Ascending aorta (tissue), 2 donors: ENCODE measurements around the gene RHOU. TPM values are rescaled to one million over a fixed set of nuclear protein-coding genes. Genes with fewer than 3 reads are reported as not detected.

Experiments used
- DNase-seq, 2 donors: peaks; one replicate each; pipeline ENCODE4 v3.0.0-alpha.2; 2019; ENCODE audit warnings: low spot score in 2 of 2
- H3K27ac ChIP-seq, 2 donors: fragments of 200-600 bp; sonication (generic); one replicate each; pipeline ENCODE4 v1.5.1; 2016 to 2017; ENCODE audit warnings: mild to moderate bottlenecking in 1 of 2
- H3K27me3 ChIP-seq: fragments of 200-600 bp; sonication (generic); one replicate; pipeline ENCODE4 v1.5.1; 2017
- H3K36me3 ChIP-seq, 2 donors: fragments of 200-600 bp; sonication (generic); one replicate each; pipeline ENCODE4 v1.5.1; 2016
- H3K4me1 ChIP-seq, 2 donors: fragments of 200-600 bp; sonication (generic); one replicate each; pipeline ENCODE4 v1.5.1; 2016 to 2017; ENCODE audit warnings: mild to moderate bottlenecking in 1 of 2
- H3K4me3 ChIP-seq, 2 donors: fragments of 200-600 bp; sonication (generic); one replicate each; pipeline ENCODE4 v1.5.1; 2016 to 2017; ENCODE audit warnings: mild to moderate bottlenecking in 1 of 2
- H3K9me3 ChIP-seq, 2 donors: fragments of 200-600 bp; sonication (generic); one replicate each; pipeline ENCODE4 v1.5.1; 2016
- intact Hi-C: fragments of 100-400 bp; cut with DNase I; formaldehyde crosslinking; loops from one replicate; pipeline ENCODE4 v1.15.1; 2023
- total RNA-seq: library from RNA; depleted of rRNA; stranded (reverse); fragments of >200 nt; gene quantifications from one replicate; pipeline ENCODE4 v1.1.0, GENCODE V29; 2016
- TF ChIP-seq, protein P1 (sequence below), 3 experiments: fragments of 200-600 bp in 2 of 3; fragments of 450-650 bp in 1 of 3; sonication (generic) in 2 of 3; IDR thresholded peaks; one replicate each; pipeline ENCODE4 v1.5.1; 2016 to 2019; ENCODE audit warnings: antibody characterized with exemption in 3 of 3, mild to moderate bottlenecking in 1 of 3, moderate library complexity in 1 of 3

RHOU gene
- total RNA-seq, 1 donor from 2014 or later = 27.7 TPM

DNA sequence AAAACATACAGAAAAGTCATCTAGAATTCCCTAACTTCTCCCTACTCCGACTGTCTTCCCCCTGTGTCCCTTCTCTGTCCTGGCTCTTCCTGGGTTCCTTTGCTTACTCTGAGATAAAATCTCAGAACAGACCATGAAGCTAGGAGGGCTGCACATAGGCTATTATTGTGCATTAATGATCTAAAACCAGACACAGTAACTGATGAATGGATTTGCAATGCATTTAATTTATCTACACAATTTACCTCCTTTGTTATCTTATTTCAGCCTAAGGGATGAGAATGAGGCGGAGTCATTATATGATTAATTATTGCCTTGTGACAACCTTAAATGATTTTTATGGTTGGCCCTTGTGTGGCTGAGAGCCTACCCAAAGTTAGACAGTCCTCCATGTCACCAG, 14.5 kb downstream of the RHOU start:
- no peak overlapping the region for H3K27ac ChIP-seq
- peaks cover 17 to 20% of the 10 kb centered on the region in 2 donors for H3K36me3 ChIP-seq
- DNase-seq = no peak
- TF ChIP-seq, protein P1, sequence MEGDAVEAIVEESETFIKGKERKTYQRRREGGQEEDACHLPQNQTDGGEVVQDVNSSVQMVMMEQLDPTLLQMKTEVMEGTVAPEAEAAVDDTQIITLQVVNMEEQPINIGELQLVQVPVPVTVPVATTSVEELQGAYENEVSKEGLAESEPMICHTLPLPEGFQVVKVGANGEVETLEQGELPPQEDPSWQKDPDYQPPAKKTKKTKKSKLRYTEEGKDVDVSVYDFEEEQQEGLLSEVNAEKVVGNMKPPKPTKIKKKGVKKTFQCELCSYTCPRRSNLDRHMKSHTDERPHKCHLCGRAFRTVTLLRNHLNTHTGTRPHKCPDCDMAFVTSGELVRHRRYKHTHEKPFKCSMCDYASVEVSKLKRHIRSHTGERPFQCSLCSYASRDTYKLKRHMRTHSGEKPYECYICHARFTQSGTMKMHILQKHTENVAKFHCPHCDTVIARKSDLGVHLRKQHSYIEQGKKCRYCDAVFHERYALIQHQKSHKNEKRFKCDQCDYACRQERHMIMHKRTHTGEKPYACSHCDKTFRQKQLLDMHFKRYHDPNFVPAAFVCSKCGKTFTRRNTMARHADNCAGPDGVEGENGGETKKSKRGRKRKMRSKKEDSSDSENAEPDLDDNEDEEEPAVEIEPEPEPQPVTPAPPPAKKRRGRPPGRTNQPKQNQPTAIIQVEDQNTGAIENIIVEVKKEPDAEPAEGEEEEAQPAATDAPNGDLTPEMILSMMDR (IDR thresholded peaks at IDR 0.05) = no peak
- H3K9me3 ChIP-seq = no peaks in the 10 kb centered on the region
- no peak overlapping the region for H3K4me3 ChIP-seq
- H3K4me1 ChIP-seq = peaks cover 3 to 6% of the 10 kb centered on the region in 2 donors
- no peaks in the 10 kb centered on the region for H3K27me3 ChIP-seq
- intact Hi-C loops = no loop called here

DNA sequence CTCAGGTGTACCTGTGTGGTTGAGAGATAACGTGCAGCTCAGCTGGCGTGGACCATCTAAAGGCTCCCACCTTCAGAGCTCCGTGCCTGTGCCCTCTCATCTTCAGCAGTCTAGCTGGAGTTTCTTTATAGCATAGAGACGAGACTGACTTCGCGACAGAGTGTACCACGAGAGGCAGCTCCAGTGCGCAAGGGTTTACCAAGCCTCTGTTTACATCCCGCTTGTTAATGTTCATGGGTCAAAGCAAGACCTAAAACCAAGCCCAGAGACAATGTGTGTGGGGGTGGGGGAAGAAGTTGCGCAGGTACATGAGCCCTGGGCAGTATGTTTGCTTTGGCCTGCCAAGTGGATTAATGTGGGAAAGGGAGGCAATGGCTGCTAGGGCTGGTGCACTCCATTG, 15.6 kb downstream of the RHOU start:
- peaks cover 3 to 6% of the 10 kb centered on the region in 2 donors for H3K4me1 ChIP-seq
- peaks cover 7 to 9% of the 10 kb centered on the region in 2 donors for H3K36me3 ChIP-seq
- no peak overlapping the region for H3K4me3 ChIP-seq
- no peaks in the 10 kb centered on the region for H3K9me3 ChIP-seq
- DNase-seq = no peak
- no peak overlapping the region for H3K27ac ChIP-seq
- intact Hi-C loops = no loop called here
- TF ChIP-seq, protein P1 (IDR thresholded peaks at IDR 0.05) = no peak
- H3K27me3 ChIP-seq = no peaks in the 10 kb centered on the region

DNA sequence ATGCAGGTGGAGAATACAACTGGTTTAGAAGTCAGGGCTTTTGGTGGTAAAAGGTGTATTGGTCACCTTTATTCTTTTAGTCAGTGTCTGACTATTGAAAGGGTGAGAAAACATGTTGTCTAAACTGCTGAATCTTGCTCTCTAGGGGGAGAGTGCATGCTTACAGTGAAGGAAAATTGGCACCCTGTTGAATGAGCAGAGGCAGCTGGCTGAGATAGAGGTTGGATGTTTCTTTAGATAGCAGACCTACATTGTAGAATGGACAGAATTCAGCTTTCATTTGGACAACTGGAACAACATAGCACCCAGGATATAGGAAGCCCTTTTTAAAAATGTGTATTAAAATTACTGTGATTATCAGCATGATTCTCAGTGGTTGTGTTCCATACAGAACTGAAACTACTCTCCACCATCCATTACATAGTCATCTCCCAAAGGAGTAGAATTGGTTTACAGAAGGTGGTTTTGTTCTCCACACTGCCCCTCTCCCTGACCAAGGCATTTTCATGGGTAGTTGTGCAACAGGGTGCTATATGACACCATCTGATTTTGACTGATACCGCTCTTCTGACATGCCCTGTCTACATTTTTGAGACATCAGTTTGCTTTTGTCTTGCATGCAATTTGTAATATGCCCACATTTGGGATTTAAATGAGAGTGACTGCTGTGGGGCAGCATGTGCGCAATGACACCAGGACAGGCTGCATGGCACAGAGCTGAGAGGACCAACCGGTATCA, 16.2 kb downstream of the RHOU start:
- Histone ChIP-seq H3K9me3 (no peaks in the 10 kb centered on the region), H3K4me1 (peaks cover 3 to 6% of the 10 kb centered on the region in 2 donors), H3K36me3 (peaks cover 4 to 7% of the 10 kb centered on the region in 2 donors), H3K27me3 (no peaks in the 10 kb centered on the region), H3K4me3 (no peak overlapping the region), H3K27ac (no peak overlapping the region)
- intact Hi-C loops = no loop called here
- TF ChIP-seq, protein P1 (IDR thresholded peaks at IDR 0.05) = no peak
- no peak for DNase-seq

DNA sequence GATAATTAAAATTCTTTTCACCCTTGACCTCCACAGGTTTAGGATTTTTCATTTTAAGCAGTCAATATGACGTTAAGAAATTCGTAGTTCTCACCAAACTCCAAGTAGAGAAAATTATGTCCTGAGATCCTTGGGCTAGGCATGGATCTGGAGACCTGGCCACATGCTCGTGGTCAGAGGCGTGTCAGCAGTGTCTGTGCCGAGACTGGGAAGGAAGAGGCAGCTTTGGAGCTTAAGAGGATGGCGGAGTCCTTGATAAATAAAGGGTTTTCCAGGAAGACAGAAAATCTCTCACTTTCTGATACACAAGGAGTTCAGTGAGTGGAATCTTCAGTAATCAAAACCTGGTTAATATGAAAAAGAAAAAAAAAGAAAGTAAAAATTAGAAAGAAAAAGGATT, 17.0 kb downstream of the RHOU start:
- Histone ChIP-seq H3K27ac (no peak overlapping the region), H3K4me1 (peaks cover 3 to 6% of the 10 kb centered on the region in 2 donors), H3K36me3 (peaks cover 0 to 2% of the 10 kb centered on the region in 2 donors), H3K27me3 (no peaks in the 10 kb centered on the region), H3K4me3 (no peak overlapping the region), H3K9me3 (no peaks in the 10 kb centered on the region)
- intact Hi-C loops = no loop called here
- DNase-seq = no peak
- TF ChIP-seq, protein P1 (IDR thresholded peaks at IDR 0.05) = no peak

DNA sequence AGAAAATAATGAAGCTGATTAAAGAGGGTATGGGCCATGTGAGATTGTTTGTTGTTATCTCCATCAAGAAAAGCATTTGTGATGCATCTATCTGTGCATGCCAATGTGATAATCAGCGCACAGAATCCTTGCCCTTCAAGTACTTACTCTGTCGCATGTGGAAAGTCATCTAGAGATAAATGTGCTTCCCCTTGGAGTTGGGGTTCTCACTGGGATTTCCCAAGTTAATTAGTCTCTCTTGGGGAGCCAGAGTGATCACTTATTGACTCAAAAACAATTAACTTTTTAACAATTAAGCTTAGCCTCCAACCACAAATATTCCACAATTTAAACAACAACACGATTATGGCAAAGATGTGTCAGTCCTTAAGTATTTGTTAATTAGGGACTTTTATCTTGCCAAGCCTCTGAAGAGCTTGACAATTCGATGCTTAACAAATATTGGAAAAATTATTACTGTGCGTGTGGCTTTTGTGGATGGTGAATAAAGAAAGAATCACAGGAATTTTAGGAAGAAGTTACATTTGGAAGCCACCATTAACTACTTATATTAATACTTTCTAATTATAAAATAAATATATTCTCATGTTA, 17.5 kb downstream of the RHOU start:
- no peak for DNase-seq
- Histone ChIP-seq H3K4me3 (no peak overlapping the region), H3K4me1 (peaks cover 3 to 6% of the 10 kb centered on the region in 2 donors), H3K9me3 (no peaks in the 10 kb centered on the region), H3K27me3 (no peaks in the 10 kb centered on the region), H3K36me3 (no peaks in the 10 kb centered on the region), H3K27ac (no peak overlapping the region)
- intact Hi-C loops = no loop called here
- TF ChIP-seq, protein P1 (IDR thresholded peaks at IDR 0.05) = no peak
